ENCODE data around the gene ZMYND19.
"Not testable (repeated sequence)": the region's sequence is repeated elsewhere in the genome, so short reads cannot be mapped to it uniquely, and the experiment has no call there.

Gene ZMYND19

GRCh38 chr9:137603879-137604278 lies 13.6 kb upstream of the ZMYND19 start:
- Histone ChIP-seq H3K4me2 (ENCODE audit: low read length, poor library complexity, severe bottlenecking) (no peak overlapping the region), H3K23ac (ENCODE audit: low read length in 2 of 2) (no peak overlapping the region), H3K9ac (ENCODE audit: low read length) (no peak overlapping the region), H3K4ac (ENCODE audit: low read depth in 1 of 2, low read length in 2 of 2) (no peak overlapping the region), H3K36me3 (ENCODE audit: control insufficient read depth in 1 of 2, insufficient read depth in 2 of 2, low read depth in 1 of 2, low read length in 2 of 2) (peaks cover 0 to 7% of the 10 kb centered on the region in 2 experiments), H4K8ac (ENCODE audit: low read length) (no peak overlapping the region), H4K91ac (ENCODE audit: low read length) (no peak overlapping the region), H2AK5ac (ENCODE audit: low read length, severe bottlenecking) (no peak overlapping the region), H2BK15ac (ENCODE audit: low read depth, poor library complexity, severe bottlenecking) (no peak overlapping the region), H2BK5ac (ENCODE audit: low read depth, low read length, poor library complexity, severe bottlenecking) (no peak overlapping the region), H3K27ac (ENCODE audit: low read length, poor library complexity, severe bottlenecking) (no peak overlapping the region), H3K27me3 (ENCODE audit: control insufficient read depth in 1 of 2, insufficient read depth in 1 of 2, low read length in 2 of 2) (no peaks in the 10 kb centered on the region), H2BK12ac (ENCODE audit: low read length in 2 of 2) (no peak overlapping the region), H3K14ac (ENCODE audit: low read length in 2 of 2) (no peak overlapping the region), H3K4me1 (ENCODE audit: control insufficient read depth, insufficient read depth, low read depth, low read length) (peaks cover 25% of the 10 kb centered on the region), H3K18ac (ENCODE audit: low read depth in 1 of 2, low read length in 2 of 2) (no peak overlapping the region), H3K9me3 (ENCODE audit: control insufficient read depth, low read length) (no peaks in the 10 kb centered on the region), H3K79me1 (replicated peaks; ENCODE audit: low read length, poor library complexity, severe bottlenecking) (peaks cover 16% of the 10 kb centered on the region), H2BK120ac (ENCODE audit: low read depth, low read length) (no peak overlapping the region), H3K4me3 (ENCODE audit: insufficient read depth in 1 of 2, low read depth in 1 of 2, low read length in 2 of 2) (no peak overlapping the region), H2AFZ (ENCODE audit: low read depth, low read length) (no peak overlapping the region)
- DNase-seq, result no peak
- 93% methylated on average over 13 of the region's 13 CpGs for WGBS

DNA sequence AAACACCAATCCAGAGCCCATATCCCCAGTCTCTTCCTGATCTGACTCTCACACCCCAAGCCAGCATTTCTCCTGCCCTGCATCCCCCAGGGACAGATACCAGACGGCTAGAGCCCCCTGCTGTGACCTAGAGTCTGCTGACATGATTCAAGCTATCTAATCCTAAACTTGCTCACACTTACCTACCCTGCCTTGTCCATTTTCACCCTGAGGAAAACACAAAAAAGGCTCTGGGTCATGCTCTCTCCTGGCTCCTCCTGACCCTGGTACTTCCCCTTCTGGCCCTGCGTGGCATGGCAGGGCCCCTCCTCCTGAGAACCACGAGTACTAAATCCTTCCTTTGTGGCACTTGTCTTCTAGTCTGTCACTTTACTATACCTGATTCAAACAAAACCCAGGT lies 12.3 kb upstream of the ZMYND19 start:
- Histone ChIP-seq H2AK5ac (ENCODE audit: low read length, severe bottlenecking) (peak overlapping the region; percentile 13), H3K27ac (ENCODE audit: low read length, poor library complexity, severe bottlenecking) (no peak overlapping the region), H3K23ac (ENCODE audit: low read length in 2 of 2) (no peak overlapping the region), H3K9me3 (ENCODE audit: control insufficient read depth, low read length) (no peaks in the 10 kb centered on the region), H4K8ac (ENCODE audit: low read length) (no peak overlapping the region), H3K9ac (ENCODE audit: low read length) (no peak overlapping the region), H3K36me3 (ENCODE audit: control insufficient read depth in 1 of 2, insufficient read depth in 2 of 2, low read depth in 1 of 2, low read length in 2 of 2) (no peaks in the 10 kb centered on the region), H3K4me3 (ENCODE audit: insufficient read depth in 1 of 2, low read depth in 1 of 2, low read length in 2 of 2) (no peak overlapping the region), H3K14ac (ENCODE audit: low read length in 2 of 2) (no peak overlapping the region), H2BK15ac (ENCODE audit: low read depth, poor library complexity, severe bottlenecking) (no peak overlapping the region), H3K27me3 (ENCODE audit: control insufficient read depth in 1 of 2, insufficient read depth in 1 of 2, low read length in 2 of 2) (no peaks in the 10 kb centered on the region), H2BK5ac (ENCODE audit: low read depth, low read length, poor library complexity, severe bottlenecking) (no peak overlapping the region), H3K4me2 (ENCODE audit: low read length, poor library complexity, severe bottlenecking) (no peak overlapping the region), H2BK120ac (ENCODE audit: low read depth, low read length) (no peak overlapping the region), H3K4me1 (ENCODE audit: control insufficient read depth, insufficient read depth, low read depth, low read length) (peaks cover 23% of the 10 kb centered on the region), H3K18ac (ENCODE audit: low read depth in 1 of 2, low read length in 2 of 2) (no peak overlapping the region), H2AFZ (ENCODE audit: low read depth, low read length) (no peak overlapping the region), H3K4ac (ENCODE audit: low read depth in 1 of 2, low read length in 2 of 2) (no peak overlapping the region), H2BK12ac (ENCODE audit: low read length in 2 of 2) (no peak overlapping the region), H4K91ac (ENCODE audit: low read length) (no peak overlapping the region), H3K79me1 (replicated peaks; ENCODE audit: low read length, poor library complexity, severe bottlenecking) (peaks cover 10% of the 10 kb centered on the region)
- DNase-seq, result no peak
- WGBS, result 18% methylated on average over 2 of the region's 3 CpGs

DNA sequence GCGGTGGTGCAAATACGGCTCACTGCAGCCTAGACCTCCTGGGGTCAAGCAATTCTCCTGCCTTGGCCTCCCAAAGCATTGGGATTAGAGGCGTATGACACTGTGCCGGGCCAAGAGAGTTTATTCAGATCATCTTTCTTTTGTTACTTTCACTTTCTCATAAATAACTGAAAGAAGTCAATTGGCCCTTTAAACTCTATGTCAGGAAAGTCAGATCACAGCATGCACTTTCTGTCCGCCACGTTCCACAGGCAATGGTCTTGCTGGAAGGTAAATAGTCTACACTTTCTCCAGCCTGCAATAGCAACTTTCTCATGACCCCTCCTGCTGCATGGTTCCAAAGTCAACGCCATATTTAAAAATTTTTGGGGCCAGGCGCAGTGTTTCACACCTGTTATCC lies 8.6 kb upstream of the ZMYND19 start:
- Histone ChIP-seq H2BK120ac (ENCODE audit: low read depth, low read length) (no peak overlapping the region), H3K36me3 (ENCODE audit: control insufficient read depth in 1 of 2, insufficient read depth in 2 of 2, low read depth in 1 of 2, low read length in 2 of 2) (no peaks in the 10 kb centered on the region), H2AK5ac (ENCODE audit: low read length, severe bottlenecking) (no peak overlapping the region), H2BK15ac (ENCODE audit: low read depth, poor library complexity, severe bottlenecking) (no peak overlapping the region), H2AFZ (ENCODE audit: low read depth, low read length) (no peak overlapping the region), H3K27me3 (ENCODE audit: control insufficient read depth in 1 of 2, insufficient read depth in 1 of 2, low read length in 2 of 2) (no peaks in the 10 kb centered on the region), H4K91ac (ENCODE audit: low read length) (no peak overlapping the region), H2BK12ac (ENCODE audit: low read length in 2 of 2) (no peak overlapping the region), H4K8ac (ENCODE audit: low read length) (no peak overlapping the region), H3K14ac (ENCODE audit: low read length in 2 of 2) (no peak overlapping the region), H3K18ac (ENCODE audit: low read depth in 1 of 2, low read length in 2 of 2) (no peak overlapping the region), H3K4ac (ENCODE audit: low read depth in 1 of 2, low read length in 2 of 2) (no peak overlapping the region), H3K9me3 (ENCODE audit: control insufficient read depth, low read length) (no peaks in the 10 kb centered on the region), H3K23ac (ENCODE audit: low read length in 2 of 2) (no peak overlapping the region), H3K4me2 (ENCODE audit: low read length, poor library complexity, severe bottlenecking) (no peak overlapping the region), H3K79me1 (replicated peaks; ENCODE audit: low read length, poor library complexity, severe bottlenecking) (no peaks in the 10 kb centered on the region), H3K27ac (ENCODE audit: low read length, poor library complexity, severe bottlenecking) (no peak overlapping the region), H3K9ac (ENCODE audit: low read length) (no peak overlapping the region), H3K4me3 (ENCODE audit: insufficient read depth in 1 of 2, low read depth in 1 of 2, low read length in 2 of 2) (no peak overlapping the region), H3K4me1 (ENCODE audit: control insufficient read depth, insufficient read depth, low read depth, low read length) (no peaks in the 10 kb centered on the region), H2BK5ac (ENCODE audit: low read depth, low read length, poor library complexity, severe bottlenecking) (no peak overlapping the region)
- 86% methylated on average over 8 of the region's 8 CpGs for WGBS
- DNase-seq, result no peak

DNA sequence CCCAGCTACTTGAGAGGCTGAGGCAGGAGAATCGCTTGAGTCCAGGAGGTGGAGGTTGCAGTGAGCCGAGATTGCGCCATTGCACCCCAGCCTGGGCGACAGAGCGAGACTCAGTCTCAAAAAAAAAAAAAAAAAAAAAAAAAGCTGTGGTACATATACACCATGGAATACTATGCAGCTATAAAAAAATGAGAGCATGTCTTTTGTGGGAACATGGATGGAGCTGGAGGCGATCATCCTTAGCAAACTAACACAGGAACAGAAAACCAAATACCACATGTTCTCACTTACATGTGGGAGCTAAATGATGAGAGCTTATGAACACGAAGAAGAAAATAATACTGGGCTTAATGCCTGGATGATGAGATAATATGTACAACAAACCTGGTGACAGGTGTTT lies 6.3 kb upstream of the ZMYND19 start:
- WGBS, result no CpG with 5 or more reads among the region's 7 CpGs
- DNase-seq; H2AK5ac ChIP-seq (ENCODE audit: low read length, severe bottlenecking): not testable (repeated sequence)

More for the DNA sequence above, 6.3 kb upstream of the ZMYND19 start:
- not testable (repeated sequence) for H3K4me1 ChIP-seq (ENCODE audit: control insufficient read depth, insufficient read depth, low read depth, low read length); H2BK120ac ChIP-seq (ENCODE audit: low read depth, low read length); H3K27me3 ChIP-seq (ENCODE audit: control insufficient read depth in 1 of 2, insufficient read depth in 1 of 2, low read length in 2 of 2); H2BK5ac ChIP-seq (ENCODE audit: low read depth, low read length, poor library complexity, severe bottlenecking); H3K27ac ChIP-seq (ENCODE audit: low read length, poor library complexity, severe bottlenecking); H3K79me1 ChIP-seq (replicated peaks; ENCODE audit: low read length, poor library complexity, severe bottlenecking); H3K4me3 ChIP-seq (ENCODE audit: insufficient read depth in 1 of 2, low read depth in 1 of 2, low read length in 2 of 2); H2AFZ ChIP-seq (ENCODE audit: low read depth, low read length); H3K18ac ChIP-seq (ENCODE audit: low read depth in 1 of 2, low read length in 2 of 2); H3K9ac ChIP-seq (ENCODE audit: low read length); H3K4me2 ChIP-seq (ENCODE audit: low read length, poor library complexity, severe bottlenecking); H4K91ac ChIP-seq (ENCODE audit: low read length); H4K8ac ChIP-seq (ENCODE audit: low read length); H3K9me3 ChIP-seq (ENCODE audit: control insufficient read depth, low read length); H3K23ac ChIP-seq (ENCODE audit: low read length in 2 of 2); H2BK12ac ChIP-seq (ENCODE audit: low read length in 2 of 2); H2BK15ac ChIP-seq (ENCODE audit: low read depth, poor library complexity, severe bottlenecking); H3K14ac ChIP-seq (ENCODE audit: low read length in 2 of 2); H3K4ac ChIP-seq (ENCODE audit: low read depth in 1 of 2, low read length in 2 of 2); H3K36me3 ChIP-seq (ENCODE audit: control insufficient read depth in 1 of 2, insufficient read depth in 2 of 2, low read depth in 1 of 2, low read length in 2 of 2)
